Peyer's patch (tissue), 4 donors: ENCODE measurements around the gene RIMBP2. TPM values are rescaled to one million over a fixed set of nuclear protein-coding genes. Genes with fewer than 3 reads are reported as not detected.

Experiments used
- DNase-seq, 3 donors: peaks; one replicate each; pipeline ENCODE4 v3.0.0-alpha.2; 2017 to 2019
- H3K27ac ChIP-seq, 4 donors: fragments of 200-600 bp; sonication (generic); one replicate each; pipeline ENCODE4 v1.5.1; 2016 to 2019
- H3K27me3 ChIP-seq, 2 donors: fragments of 200-600 bp; sonication (generic); one replicate each; pipeline ENCODE4 v1.5.1; 2019
- H3K36me3 ChIP-seq, 3 donors: fragments of 200-600 bp; sonication (generic); one replicate each; pipeline ENCODE4 v1.5.1; 2016 to 2019
- H3K4me1 ChIP-seq, 4 donors: fragments of 200-600 bp; sonication (generic); one replicate each; pipeline ENCODE4 v1.5.1; 2016 to 2019
- H3K4me3 ChIP-seq, 4 donors: fragments of 200-600 bp; sonication (generic); 1 replicate in 3 of 4; 2 replicates in 1 of 4; pipeline ENCODE4 v1.5.1; 2016 to 2019; ENCODE audit warnings: mild to moderate bottlenecking in 1 of 4
- H3K9me3 ChIP-seq, 4 donors: fragments of 200-600 bp; sonication (generic); one replicate each; pipeline ENCODE4 v1.5.1; 2016 to 2019; ENCODE audit warnings: mild to moderate bottlenecking in 1 of 4
- POLR2A ChIP-seq, 2 donors: fragments of 450-650 bp; IDR thresholded peaks; one replicate each; pipeline ENCODE4 v1.5.1; 2017; ENCODE audit warnings: antibody characterized with exemption in 2 of 2, mild to moderate bottlenecking in 2 of 2, moderate library complexity in 2 of 2
- total RNA-seq, 4 donors: library from RNA; depleted of rRNA; stranded (reverse); fragments of >200 nt; gene quantifications; one replicate each; pipeline ENCODE4 v1.1.0, GENCODE V29; 2016
- TF ChIP-seq, protein P1 (sequence below), 6 experiments: fragments of 450-650 bp in 4 of 6; fragments of 200-600 bp in 2 of 6; sonication (generic) in 1 of 6; IDR thresholded peaks; one replicate each; pipeline ENCODE4 v1.5.1; 2017 to 2019; ENCODE audit warnings: antibody characterized with exemption in 6 of 6, mild to moderate bottlenecking in 3 of 6, moderate library complexity in 1 of 6

The RIMBP2 gene
- total RNA-seq, 4 donors from 2014 or later = 8.8 to 19.8 (median 16.0) TPM

DNA sequence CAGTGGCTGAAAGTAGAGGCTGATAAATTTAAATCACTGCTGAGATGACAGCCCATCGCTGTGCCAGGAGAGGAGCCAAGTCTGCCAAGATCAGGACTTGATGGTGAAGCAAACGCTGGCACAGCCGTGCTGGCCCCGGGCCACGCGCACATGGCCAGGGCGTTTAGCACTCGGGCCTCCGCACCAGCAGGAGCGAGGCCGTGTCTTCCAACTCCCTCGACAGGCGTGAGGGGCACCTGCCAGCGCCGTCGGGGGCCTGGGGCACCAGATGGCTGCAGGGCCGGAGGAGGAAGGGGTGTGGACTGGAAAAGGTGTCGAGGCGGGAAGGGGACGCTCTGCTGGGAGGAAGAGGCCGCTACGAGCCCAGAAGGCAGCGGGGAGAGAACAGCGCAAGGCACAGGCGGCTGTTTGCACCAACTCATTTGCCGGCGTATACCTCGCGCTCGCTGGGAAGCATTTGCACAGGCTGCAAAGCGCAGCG, 29.5 kb downstream of the RIMBP2 start:
- TF ChIP-seq, protein P1, sequence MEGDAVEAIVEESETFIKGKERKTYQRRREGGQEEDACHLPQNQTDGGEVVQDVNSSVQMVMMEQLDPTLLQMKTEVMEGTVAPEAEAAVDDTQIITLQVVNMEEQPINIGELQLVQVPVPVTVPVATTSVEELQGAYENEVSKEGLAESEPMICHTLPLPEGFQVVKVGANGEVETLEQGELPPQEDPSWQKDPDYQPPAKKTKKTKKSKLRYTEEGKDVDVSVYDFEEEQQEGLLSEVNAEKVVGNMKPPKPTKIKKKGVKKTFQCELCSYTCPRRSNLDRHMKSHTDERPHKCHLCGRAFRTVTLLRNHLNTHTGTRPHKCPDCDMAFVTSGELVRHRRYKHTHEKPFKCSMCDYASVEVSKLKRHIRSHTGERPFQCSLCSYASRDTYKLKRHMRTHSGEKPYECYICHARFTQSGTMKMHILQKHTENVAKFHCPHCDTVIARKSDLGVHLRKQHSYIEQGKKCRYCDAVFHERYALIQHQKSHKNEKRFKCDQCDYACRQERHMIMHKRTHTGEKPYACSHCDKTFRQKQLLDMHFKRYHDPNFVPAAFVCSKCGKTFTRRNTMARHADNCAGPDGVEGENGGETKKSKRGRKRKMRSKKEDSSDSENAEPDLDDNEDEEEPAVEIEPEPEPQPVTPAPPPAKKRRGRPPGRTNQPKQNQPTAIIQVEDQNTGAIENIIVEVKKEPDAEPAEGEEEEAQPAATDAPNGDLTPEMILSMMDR (IDR thresholded peaks at IDR 0.05) = no peak
- no peak for TF ChIP-seq POLR2A (IDR thresholded peaks at IDR 0.05)
- no peak overlapping the region for H3K4me3 ChIP-seq
- H3K27ac ChIP-seq = no peak overlapping the region
- no peak for DNase-seq
- H3K36me3 ChIP-seq = no peaks in the 10 kb centered on the region
- H3K4me1 ChIP-seq = no peaks in the 10 kb centered on the region
- no peaks in the 10 kb centered on the region for H3K9me3 ChIP-seq
- H3K27me3 ChIP-seq = no peaks in the 10 kb centered on the region

DNA sequence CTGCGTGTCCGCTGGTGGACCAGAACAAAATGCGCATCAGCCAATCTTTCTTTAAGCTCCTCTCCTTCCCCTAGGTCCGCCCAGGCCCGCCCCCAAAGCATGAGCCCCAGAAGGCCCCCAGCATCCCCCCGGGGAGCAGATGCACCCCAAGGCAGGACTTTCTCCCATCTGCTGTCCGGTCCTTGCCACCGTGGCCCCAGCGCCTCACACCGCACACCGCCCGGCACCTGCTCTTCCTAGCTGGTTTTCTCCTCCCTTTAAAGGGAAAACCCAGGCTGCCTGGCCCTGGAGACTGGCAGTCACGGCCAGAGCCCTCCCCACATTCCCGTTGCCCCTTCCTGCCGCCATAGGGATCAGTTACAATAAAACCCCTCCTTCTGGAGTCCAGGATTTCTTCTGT, 30.2 kb downstream of the RIMBP2 start:
- no peaks in the 10 kb centered on the region for H3K4me1 ChIP-seq
- H3K36me3 ChIP-seq = no peaks in the 10 kb centered on the region
- DNase-seq = no peak
- no peaks in the 10 kb centered on the region for H3K27me3 ChIP-seq
- no peak overlapping the region for H3K27ac ChIP-seq
- H3K4me3 ChIP-seq = no peak overlapping the region
- TF ChIP-seq POLR2A (IDR thresholded peaks at IDR 0.05) = no peak
- TF ChIP-seq, protein P1 (IDR thresholded peaks at IDR 0.05) = no peak
- H3K9me3 ChIP-seq = no peaks in the 10 kb centered on the region

DNA sequence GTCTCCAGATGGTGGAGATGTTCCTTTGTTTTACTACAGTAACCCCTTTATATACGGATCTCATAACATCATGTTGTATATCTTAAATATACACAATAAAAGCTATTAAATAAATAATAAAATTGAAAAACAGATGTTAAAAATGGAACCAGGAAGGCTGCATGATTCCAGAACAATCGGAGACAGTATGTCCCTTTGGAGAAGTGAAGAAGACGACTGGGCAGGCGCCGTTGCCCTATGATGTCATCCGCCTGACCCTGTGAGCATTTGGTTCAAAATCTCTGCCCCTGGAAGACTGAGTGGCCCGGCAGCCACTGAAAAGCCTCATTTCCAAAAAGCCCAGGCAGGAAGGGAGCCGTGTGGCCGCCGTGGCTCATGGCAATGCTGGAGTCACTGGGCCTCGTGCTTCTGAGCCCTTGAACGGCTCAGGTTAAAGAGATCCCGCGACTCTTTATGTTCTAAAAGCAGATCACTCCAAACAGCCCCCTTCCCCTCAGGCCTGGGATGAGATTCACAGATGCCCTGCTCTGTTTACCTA, 30.8 kb downstream of the RIMBP2 start:
- DNase-seq = no peak
- no peaks in the 10 kb centered on the region for H3K4me1 ChIP-seq
- no peak overlapping the region for H3K27ac ChIP-seq
- H3K4me3 ChIP-seq = no peak overlapping the region
- H3K9me3 ChIP-seq = no peaks in the 10 kb centered on the region
- H3K27me3 ChIP-seq = no peaks in the 10 kb centered on the region
- TF ChIP-seq POLR2A (IDR thresholded peaks at IDR 0.05) = no peak
- TF ChIP-seq, protein P1 (IDR thresholded peaks at IDR 0.05) = no peak
- no peaks in the 10 kb centered on the region for H3K36me3 ChIP-seq

DNA sequence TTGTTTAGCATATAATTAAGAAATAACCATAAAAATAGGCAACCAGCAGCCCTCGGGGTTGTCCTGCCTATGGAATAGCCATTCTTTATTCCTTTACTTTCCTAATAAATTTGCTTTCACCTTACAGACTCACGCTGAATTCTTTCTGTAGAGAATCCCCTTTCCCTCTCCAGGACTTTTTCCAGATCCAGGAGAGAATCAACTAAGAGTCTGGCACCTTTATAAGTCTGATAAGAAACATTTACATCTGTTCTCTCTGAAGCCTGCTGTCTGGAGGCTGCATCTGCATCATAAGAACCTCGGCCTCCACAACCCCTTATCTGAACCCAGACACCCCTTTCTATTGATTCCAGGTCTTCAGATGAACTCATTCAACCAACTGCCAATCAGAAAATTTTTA, 32.3 kb downstream of the RIMBP2 start:
- H3K4me3 ChIP-seq = no peak overlapping the region
- H3K36me3 ChIP-seq = no peaks in the 10 kb centered on the region
- no peak for DNase-seq
- no peaks in the 10 kb centered on the region for H3K9me3 ChIP-seq
- no peaks in the 10 kb centered on the region for H3K27me3 ChIP-seq
- no peaks in the 10 kb centered on the region for H3K4me1 ChIP-seq
- H3K27ac ChIP-seq = no peak overlapping the region
- no peak for TF ChIP-seq POLR2A (IDR thresholded peaks at IDR 0.05)
- TF ChIP-seq, protein P1 (IDR thresholded peaks at IDR 0.05) = no peak

DNA sequence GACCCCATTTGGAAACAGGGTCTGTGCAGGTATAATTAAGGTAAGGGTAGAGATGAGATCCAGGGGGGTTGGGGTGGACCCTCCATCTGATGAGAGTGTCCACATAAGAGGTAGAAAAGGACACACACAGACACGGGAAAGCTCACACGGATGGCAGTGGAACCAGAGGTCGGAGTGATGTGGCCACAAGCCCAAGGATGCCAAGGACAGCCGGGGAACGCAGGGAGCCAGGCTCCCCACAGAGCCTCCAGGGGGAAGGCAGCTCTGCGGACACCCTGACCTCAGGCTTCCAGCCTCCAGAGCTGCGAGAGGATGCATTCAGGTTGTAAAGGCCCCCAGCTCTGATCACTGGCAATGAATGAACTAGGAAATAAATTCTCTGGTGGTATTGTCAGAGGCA, 33.0 kb downstream of the RIMBP2 start:
- TF ChIP-seq, protein P1 (IDR thresholded peaks at IDR 0.05) = no peak
- no peak for TF ChIP-seq POLR2A (IDR thresholded peaks at IDR 0.05)
- no peaks in the 10 kb centered on the region for H3K4me1 ChIP-seq
- H3K27me3 ChIP-seq = no peaks in the 10 kb centered on the region
- no peak overlapping the region for H3K27ac ChIP-seq
- H3K36me3 ChIP-seq = no peaks in the 10 kb centered on the region
- DNase-seq = no peak
- H3K4me3 ChIP-seq = no peak overlapping the region
- H3K9me3 ChIP-seq = no peaks in the 10 kb centered on the region
